Psoas muscle (tissue), 8 donors: ENCODE data around the gene ACVR2A. TPM values are rescaled to one million over a fixed set of nuclear protein-coding genes. Genes with fewer than 3 reads are reported as not detected.

ENCODE experiments used
- ATAC-seq, 4 donors: fragments of 200-7000 bp; cut with Tn5 transposase; one replicate each; pipeline ENCODE4 v1.9.1; 2020; ENCODE audit warnings: moderate library complexity in 3 of 4, mild to moderate bottlenecking in 2 of 4
- DNase-seq, 2 donors: peaks; one replicate each; pipeline ENCODE4 v3.0.0-alpha.2; 2020
- H3K27ac ChIP-seq: fragments of 200-600 bp; one replicate; pipeline ENCODE4 v1.8.0; 2022
- H3K27me3 ChIP-seq, 3 donors: fragments of 200-600 bp in 1 of 3; one replicate each; pipeline versions ENCODE4 v1.6.1 to v1.8.0; 2013 to 2022; ENCODE audit warnings: low read length in 2 of 3, mild to moderate bottlenecking in 2 of 3, moderate library complexity in 1 of 3; ENCODE audit not compliant: insufficient read depth in 3 of 3
- H3K36me3 ChIP-seq, 2 donors: fragments of 200-600 bp in 1 of 2; one replicate each; pipeline versions ENCODE4 v1.6.1 to v1.8.0; 2013 to 2022; ENCODE audit warnings: low read depth in 1 of 2, mild to moderate bottlenecking in 1 of 2, moderate library complexity in 1 of 2; ENCODE audit not compliant: insufficient read depth in 1 of 2
- H3K4me1 ChIP-seq: fragments of 200-600 bp; one replicate; pipeline ENCODE4 v1.8.0; 2022
- H3K4me3 ChIP-seq: fragments of 200-600 bp; one replicate; pipeline ENCODE4 v1.8.0; 2022; ENCODE audit warnings: mild to moderate bottlenecking
- H3K9me3 ChIP-seq: fragments of 200-600 bp; one replicate; pipeline ENCODE4 v1.8.0; 2022
- WGBS, 3 donors: extraction: QIAGEN DNeasy Blood & Tissue Kit; methylation state at CpG; one replicate each; pipeline versions ENCODE4 v1.1.6 to v1.1.7; 2013; 5-methylcytosine and 5-hydroxymethylcytosine counted together
- intact Hi-C, 2 donors: fragments of 100-400 bp; cut with DNase I; formaldehyde crosslinking; loops; one replicate each; pipeline versions ENCODE4 v1.11.0 to v1.14.2; 2022
- polyA plus RNA-seq, 3 donors: library from polyadenylated mRNA; stranded (reverse); fragments of 200-250 nt; gene quantifications; one replicate each; pipeline ENCODE4 v1.2.3, GENCODE V29; 2013
- total RNA-seq, 4 donors: library from RNA; stranded (reverse); fragmentation: NEBNext Ultra II Directional in 2 of 4; extraction: Animal tissue kit (Norgen Biotek cat#: 25700) in 2 of 4; gene quantifications; one replicate each; pipeline versions ENCODE4 v1.2.1 to v1.2.4, GENCODE V29; 2021 to 2023
- TF ChIP-seq, protein P1 (sequence below): fragments of 200-600 bp; IDR thresholded peaks from one replicate; pipeline ENCODE4 v1.8.0; 2022; ENCODE audit warnings: antibody characterized with exemption
- donor health status: healthy with polysubstance abuse.
- donor health status: DM: no; HTN: no; CAD: no; lungs with moderate emphysema.
- donor health status: Bipolar disorder and iron deficiency.
- donor health status: healthy.
- donor health status: DM: yes; HTN: yes; CAD: no.
- donor health status: DM: no; HTN: no; CAD: no.
- donor health status: DM: no; HTN: no; CAD: no.
- donor health status: DM: yes; HTN: yes; CAD: no.

ACVR2A gene
- total and polyA plus RNA-seq, 7 donors, result 3.0 to 12.3 (median 8.3) TPM

DNA sequence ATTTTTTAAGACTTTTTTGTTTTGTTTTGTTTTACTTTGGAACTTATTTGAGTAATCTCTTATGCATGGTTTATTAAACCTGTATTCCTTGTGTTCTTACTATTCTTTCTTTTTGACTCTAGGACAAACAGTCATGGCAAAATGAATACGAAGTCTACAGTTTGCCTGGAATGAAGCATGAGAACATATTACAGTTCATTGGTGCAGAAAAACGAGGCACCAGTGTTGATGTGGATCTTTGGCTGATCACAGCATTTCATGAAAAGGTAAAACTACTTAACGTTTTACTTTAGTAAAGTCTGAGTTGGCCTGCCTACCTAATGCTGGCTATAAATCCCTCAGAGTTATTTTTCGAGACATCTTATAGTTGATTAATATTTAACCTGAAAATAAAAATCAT is 72.3 kb downstream of the ACVR2A start:
- Histone ChIP-seq H3K4me3 (no peak overlapping the region), H3K36me3 (peaks cover 0 to 50% of the 10 kb centered on the region in 2 donors), H3K27me3 (no peaks in the 10 kb centered on the region), H3K9me3 (no peaks in the 10 kb centered on the region), H3K4me1 (no peaks in the 10 kb centered on the region), H3K27ac (no peak overlapping the region)
- intact Hi-C loops, result loop anchor here (10.0 kb wide), 3 partner anchors 572 to 992 kb away; no protein-coding TSS in a partner anchor
- DNase-seq (no peak), ATAC-seq (no peak)
- TF ChIP-seq, protein P1, sequence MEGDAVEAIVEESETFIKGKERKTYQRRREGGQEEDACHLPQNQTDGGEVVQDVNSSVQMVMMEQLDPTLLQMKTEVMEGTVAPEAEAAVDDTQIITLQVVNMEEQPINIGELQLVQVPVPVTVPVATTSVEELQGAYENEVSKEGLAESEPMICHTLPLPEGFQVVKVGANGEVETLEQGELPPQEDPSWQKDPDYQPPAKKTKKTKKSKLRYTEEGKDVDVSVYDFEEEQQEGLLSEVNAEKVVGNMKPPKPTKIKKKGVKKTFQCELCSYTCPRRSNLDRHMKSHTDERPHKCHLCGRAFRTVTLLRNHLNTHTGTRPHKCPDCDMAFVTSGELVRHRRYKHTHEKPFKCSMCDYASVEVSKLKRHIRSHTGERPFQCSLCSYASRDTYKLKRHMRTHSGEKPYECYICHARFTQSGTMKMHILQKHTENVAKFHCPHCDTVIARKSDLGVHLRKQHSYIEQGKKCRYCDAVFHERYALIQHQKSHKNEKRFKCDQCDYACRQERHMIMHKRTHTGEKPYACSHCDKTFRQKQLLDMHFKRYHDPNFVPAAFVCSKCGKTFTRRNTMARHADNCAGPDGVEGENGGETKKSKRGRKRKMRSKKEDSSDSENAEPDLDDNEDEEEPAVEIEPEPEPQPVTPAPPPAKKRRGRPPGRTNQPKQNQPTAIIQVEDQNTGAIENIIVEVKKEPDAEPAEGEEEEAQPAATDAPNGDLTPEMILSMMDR, result no peak
- 81 to 87% (median 84%) methylated on average over 4 of the region's 4 CpGs for WGBS, 3 donors

DNA sequence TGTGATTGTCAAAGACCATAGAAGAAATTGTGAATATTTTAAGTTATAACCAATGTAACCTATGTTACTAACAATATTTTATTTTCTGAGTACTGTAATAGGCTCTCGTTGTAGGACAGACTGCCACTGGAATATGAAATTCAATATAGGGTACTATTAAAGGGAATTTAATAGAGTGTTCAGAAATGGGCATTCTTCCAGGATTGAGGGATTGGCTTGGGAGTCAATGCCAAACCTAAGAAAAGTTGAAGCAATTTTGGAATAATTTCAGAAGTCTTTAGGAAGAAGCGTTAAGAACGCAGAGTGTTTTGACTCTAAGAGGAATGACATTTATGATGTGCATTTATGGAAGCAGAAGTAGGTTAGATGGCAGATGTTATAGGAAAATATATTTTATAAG is 79.0 kb downstream of the ACVR2A start:
- H3K27ac ChIP-seq, result no peak overlapping the region
- H3K27me3 ChIP-seq, result no peaks in the 10 kb centered on the region
- peaks cover 17% of the 10 kb centered on the region for H3K4me1 ChIP-seq
- DNase-seq, result no peak
- TF ChIP-seq, protein P1, result no peak
- intact Hi-C loops, result no loop called here
- H3K36me3 ChIP-seq, result peaks cover 0 to 57% of the 10 kb centered on the region in 2 donors
- H3K4me3 ChIP-seq, result no peak overlapping the region
- 30 to 44% (median 36%) methylated on average over 3 of the region's 3 CpGs for WGBS, 3 donors
- no peaks in the 10 kb centered on the region for H3K9me3 ChIP-seq
- ATAC-seq, result no peak

DNA sequence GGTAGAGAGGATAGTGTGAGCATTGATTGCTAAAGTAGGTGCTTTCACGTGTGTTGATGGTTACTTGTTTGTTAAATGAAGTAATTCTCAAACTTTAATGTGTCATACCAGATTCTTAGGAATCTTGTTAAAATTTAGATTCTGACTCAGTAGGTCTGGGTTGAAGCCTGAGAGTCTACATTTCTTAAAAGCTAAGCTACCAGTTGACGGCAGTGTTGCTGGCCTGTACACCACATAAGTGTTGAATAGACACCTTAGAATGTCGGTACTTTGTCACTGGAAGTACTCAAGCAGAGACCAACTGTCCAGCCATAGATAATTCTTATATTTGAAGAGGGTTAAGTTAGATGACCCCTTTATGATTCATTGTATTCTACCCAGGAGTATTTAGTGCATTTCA is 79.8 kb downstream of the ACVR2A start:
- TF ChIP-seq, protein P1, result no peak
- H3K36me3 ChIP-seq, result peaks cover 0 to 49% of the 10 kb centered on the region in 2 donors
- H3K4me3 ChIP-seq, result no peak overlapping the region
- no peaks in the 10 kb centered on the region for H3K9me3 ChIP-seq
- no peak for DNase-seq
- no peaks in the 10 kb centered on the region for H3K27me3 ChIP-seq
- peak; percentile 45 to 65 (median 57) for ATAC-seq
- peak overlapping the region; percentile 11 for H3K27ac ChIP-seq
- 67 to 90% (median 72%) methylated on average over 3 of the region's 3 CpGs for WGBS, 3 donors
- H3K4me1 ChIP-seq, result peaks cover 17% of the 10 kb centered on the region
- intact Hi-C loops, result loop anchor here in 1 of 2 donors (5.0 kb wide), 1 partner anchor 843 kb away; no protein-coding TSS in a partner anchor

DNA sequence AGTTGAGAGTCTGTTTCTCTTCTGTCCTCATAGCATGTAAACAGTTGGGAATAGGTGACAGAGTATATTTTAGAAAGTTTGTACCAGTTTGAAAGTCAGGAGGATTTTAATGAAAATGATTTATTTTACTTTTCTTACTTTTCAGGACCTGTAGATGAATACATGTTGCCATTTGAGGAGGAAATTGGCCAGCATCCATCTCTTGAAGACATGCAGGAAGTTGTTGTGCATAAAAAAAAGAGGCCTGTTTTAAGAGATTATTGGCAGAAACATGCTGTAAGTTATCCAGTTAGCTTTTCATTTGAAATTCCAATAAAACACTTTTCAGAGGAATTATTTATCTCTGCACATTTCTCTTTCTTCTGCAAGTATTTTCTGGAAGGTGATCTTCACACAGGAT is 81.1 kb downstream of the ACVR2A start:
- intact Hi-C loops, result loop anchor here in 1 of 2 donors (5.0 kb wide), 1 partner anchor 841 kb away; no protein-coding TSS in a partner anchor
- no peaks in the 10 kb centered on the region for H3K9me3 ChIP-seq
- no peak for ATAC-seq
- H3K4me1 ChIP-seq, result peaks cover 17% of the 10 kb centered on the region
- no peak for DNase-seq
- no peaks in the 10 kb centered on the region for H3K27me3 ChIP-seq
- H3K4me3 ChIP-seq, result no peak overlapping the region
- H3K36me3 ChIP-seq, result peaks cover 0 to 58% of the 10 kb centered on the region in 2 donors
- TF ChIP-seq, protein P1, result no peak
- no peak overlapping the region for H3K27ac ChIP-seq

DNA sequence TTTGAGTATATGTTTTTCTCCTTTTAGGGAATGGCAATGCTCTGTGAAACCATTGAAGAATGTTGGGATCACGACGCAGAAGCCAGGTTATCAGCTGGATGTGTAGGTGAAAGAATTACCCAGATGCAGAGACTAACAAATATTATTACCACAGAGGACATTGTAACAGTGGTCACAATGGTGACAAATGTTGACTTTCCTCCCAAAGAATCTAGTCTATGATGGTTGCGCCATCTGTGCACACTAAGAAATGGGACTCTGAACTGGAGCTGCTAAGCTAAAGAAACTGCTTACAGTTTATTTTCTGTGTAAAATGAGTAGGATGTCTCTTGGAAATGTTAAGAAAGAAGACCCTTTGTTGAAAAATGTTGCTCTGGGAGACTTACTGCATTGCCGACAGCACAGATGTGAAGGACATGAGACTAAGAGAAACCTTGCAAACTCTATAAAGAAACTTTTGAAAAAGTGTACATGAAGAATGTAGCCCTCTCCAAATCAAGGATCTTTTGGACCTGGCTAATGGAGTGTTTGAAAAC is 82.3 kb downstream of the ACVR2A start:
- Histone ChIP-seq H3K9me3 (no peaks in the 10 kb centered on the region), H3K4me1 (peaks cover 17% of the 10 kb centered on the region), H3K27me3 (no peaks in the 10 kb centered on the region), H3K4me3 (no peak overlapping the region), H3K27ac (no peak overlapping the region), H3K36me3 (peaks cover 0 to 48% of the 10 kb centered on the region in 2 donors)
- ATAC-seq (no peak), DNase-seq (no peak)
- intact Hi-C loops, result loop anchor here in 1 of 2 donors (5.0 kb wide), 1 partner anchor 840 kb away; no protein-coding TSS in a partner anchor
- 97 to 98% (median 97%) methylated on average over 4 of the region's 4 CpGs for WGBS, 3 donors
- TF ChIP-seq, protein P1, result no peak
